HG03066 (cell line): ENCODE results near the gene KRT78.
"Not testable (repeated sequence)": the region's sequence is repeated elsewhere in the genome, so short reads cannot be mapped to it uniquely, and the experiment has no call there.

ENCODE experiments used
- ATAC-seq: cut with Tn5 transposase; IDR thresholded peaks from one replicate; pipeline ENCODE4 v1.9.1; 2021; ENCODE audit warnings: low read depth; ENCODE audit not compliant: unreplicated experiment

Gene KRT78

GRCh38 chr12:52848661-52849255, at the start of gene KRT78:
KRT78 (minus strand) TSS chr12:52848994; CDS start chr12:52848930, 64 bp downstream.
- no peak for ATAC-seq

DNA sequence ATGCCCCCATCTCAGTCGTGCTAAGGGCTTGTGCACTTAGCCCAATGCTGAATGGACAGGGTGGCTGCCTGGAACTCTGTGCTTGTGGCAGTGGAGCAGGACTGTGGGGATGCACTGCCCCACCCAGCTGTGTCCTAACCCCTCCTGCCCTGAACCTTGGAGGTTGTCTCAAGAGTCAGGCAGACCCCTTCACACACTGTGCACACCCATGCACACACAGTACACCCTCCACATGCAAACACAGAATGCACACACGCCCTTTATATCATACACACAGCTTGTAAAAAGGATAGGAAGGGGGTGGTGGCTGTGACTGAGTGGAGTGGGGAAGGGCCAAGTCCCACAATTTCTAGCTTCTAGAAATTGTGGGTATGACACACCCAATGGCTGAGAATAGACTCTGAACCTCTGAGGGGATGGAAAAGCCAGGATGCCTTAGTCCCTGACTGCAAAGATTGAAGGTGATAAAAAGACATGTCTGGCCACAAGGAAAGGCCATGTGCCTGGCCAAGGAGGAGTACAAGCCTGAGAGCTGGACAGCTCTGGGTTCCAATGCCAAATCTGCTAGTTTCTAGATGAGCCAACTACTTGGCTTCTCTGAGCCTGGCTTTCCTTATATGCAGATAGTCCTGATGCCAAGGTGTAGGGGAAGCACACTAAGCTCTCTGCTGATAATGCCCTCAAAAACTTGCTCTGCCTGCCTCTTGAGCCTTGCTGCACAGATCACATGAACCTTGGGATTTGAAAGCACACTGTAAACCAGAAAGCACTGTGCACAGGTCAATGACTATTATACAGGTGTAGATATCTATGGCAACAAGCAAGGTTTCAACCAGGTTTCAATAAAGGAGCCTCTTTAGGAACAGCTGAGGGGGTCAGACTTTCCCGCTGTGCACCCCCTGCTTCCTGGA, 47.7 kb upstream of the KRT78 start:
- no peak for ATAC-seq

DNA sequence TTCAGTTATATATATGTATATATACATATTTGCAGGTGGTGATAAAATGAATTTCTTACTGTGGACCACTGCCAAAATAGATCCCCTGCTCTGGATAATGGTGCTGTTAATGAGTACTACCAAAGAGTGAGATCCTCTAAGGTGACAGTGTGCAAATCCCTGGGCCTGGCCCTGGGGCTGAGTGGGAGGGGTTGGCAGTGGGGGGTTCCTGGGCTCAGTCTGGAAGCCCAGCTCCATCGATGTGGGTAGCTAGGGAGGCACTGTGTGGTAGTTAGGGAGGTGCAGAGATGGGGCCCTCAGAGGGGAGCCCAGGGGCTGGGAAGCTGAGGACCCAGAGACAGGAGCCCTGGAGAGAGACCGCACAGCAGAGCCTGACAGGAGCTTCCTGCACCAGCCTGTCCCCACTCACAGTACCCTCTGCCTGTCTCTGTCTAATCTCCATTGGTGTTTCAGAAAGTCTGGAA, 47.0 kb upstream of the KRT78 start:
- ATAC-seq: no peak

- ATAC-seq: no peak
These were observed 44.2 kb upstream of the KRT78 start for GRCh38 chr12:52892974-52893373.

DNA sequence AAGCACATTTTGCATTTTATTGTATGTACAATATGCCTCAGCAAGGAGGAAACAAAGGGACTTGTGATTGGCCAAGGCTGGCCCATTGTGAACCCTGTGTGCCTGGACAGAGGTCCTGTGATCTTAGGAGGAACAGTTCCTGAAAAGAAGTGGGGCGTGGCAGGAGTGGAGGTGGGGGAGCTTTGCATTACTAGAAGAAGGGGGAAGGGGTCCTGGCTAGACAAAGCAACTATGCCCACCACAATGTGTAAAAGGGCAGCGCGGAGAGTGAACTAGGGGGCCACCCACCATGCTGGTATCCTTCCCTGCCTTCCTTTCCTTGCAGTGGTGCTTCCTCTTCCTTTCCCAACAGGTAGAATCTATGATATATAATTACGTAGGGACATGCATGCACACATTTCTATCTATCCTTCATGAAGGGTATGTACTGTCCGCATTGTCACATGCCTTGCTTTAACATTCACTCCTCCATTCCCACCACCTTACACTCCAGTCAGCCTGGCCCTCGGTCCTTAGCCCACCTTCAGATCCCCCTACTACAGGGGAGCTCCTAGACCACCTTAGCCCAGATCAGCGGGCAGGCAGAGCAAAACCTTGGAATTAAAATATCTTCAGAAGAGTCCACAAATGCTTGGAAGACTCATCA, 43.5 kb upstream of the KRT78 start:
- no peak for ATAC-seq

DNA sequence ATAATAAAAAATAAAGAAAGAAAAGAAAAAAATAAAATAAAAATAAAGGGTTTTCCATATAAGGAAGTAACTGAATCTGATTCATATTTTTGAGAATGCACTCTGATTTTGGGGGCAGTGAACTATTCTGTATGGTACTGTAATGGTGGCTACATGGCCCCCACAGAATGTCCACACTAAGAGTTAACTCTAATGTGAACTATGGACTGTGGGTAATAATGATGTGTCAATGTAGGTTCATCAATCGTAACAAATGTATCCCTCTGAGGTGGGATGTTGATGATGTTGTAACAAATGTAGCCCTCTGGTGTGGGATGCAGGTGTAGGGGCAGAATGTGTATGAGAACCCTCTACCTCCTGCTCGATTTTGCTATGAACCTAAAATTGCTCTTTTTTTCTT, 42.2 kb upstream of the KRT78 start:
- no peak for ATAC-seq

DNA sequence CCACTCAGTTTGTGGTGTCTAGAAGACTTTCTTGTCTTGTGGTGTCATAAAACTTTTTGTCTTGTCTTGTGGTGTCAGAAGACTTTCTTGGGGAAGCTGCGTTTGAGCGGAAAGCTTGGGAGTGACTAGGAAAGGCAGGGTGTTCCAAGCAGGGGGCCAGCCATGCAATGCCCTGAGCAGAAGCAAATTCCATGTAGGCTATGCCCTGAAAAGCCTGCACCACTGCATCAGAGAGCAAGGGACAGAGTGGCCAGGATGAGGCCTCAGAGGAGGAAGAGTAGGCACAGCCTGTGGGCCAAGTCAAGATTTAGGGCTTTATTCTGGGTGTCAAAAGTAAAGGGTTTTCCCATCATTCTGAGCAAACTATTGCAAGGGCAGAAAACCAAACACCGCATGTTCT, 41.6 kb upstream of the KRT78 start:
- ATAC-seq: no peak

- ATAC-seq: no peak
These were observed 35.9 kb upstream of the KRT78 start for GRCh38 chr12:52884526-52885293.

DNA sequence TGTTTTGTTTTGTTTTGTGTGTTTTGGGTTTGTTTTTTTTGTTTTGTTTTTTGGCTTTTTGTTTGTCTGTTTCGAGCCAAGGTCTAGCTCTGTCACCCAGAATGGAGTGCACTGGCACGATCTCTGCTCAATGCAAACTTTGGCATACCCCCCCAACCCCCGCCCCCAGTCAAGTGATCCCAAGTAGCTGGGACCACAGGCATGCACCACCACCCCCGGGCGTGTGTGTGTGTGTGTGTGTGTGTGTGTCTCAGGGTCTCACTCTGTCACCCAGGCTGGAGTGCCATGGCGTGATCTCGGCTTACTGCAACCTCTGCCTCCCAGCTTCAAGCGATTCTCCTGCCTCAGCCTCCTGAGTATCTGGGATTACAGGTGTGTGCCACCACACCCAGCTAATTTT, 31.7 kb upstream of the KRT78 start:
- not testable (repeated sequence) for ATAC-seq

DNA sequence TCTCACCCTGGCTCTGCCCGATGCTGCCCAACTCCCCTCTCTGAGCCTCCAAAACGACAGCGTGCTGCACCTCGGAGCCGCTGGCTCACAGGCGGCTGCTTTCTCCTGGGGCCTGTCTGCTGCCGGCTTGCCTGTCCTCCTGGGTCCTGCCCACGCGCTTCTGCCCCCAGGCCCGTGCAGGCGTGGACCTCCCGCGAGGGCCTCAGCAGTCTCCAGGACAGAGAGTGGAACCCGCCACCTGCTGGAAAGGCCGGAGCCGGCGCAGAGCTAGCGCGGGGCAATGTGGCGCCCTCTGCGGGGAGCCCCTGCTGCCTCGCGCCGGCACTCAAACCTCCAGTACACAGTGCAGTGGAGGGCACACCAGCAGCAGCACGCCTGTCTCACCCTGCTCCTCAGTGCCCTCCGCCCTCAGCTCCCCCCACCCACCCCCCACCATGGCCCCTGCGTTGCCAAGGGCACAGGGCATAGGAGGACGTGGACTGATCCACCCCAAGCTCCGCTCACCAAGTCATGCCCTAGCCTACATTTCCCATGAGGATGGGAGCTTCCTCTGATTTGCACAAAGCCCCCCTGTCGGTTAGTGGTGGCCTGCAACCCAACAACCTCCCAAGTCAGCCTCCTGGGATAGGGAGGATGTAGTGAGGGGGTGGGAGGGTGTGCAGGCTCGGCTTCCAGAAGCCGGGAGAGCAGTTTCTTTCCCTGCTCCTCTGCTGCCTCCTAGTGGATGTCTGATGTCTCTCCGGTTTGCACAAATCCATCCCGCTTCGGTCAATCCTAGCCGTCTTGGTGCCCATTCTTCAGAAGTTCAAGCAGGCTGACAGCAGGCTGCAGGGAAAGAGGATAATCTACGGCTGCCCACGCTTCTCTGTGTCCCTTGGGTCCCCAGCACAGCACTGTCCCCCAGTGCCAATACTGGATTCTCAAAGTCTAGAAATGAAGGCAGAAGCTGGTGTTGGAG, 30.9 kb upstream of the KRT78 start:
- peak; percentile 57 for ATAC-seq

DNA sequence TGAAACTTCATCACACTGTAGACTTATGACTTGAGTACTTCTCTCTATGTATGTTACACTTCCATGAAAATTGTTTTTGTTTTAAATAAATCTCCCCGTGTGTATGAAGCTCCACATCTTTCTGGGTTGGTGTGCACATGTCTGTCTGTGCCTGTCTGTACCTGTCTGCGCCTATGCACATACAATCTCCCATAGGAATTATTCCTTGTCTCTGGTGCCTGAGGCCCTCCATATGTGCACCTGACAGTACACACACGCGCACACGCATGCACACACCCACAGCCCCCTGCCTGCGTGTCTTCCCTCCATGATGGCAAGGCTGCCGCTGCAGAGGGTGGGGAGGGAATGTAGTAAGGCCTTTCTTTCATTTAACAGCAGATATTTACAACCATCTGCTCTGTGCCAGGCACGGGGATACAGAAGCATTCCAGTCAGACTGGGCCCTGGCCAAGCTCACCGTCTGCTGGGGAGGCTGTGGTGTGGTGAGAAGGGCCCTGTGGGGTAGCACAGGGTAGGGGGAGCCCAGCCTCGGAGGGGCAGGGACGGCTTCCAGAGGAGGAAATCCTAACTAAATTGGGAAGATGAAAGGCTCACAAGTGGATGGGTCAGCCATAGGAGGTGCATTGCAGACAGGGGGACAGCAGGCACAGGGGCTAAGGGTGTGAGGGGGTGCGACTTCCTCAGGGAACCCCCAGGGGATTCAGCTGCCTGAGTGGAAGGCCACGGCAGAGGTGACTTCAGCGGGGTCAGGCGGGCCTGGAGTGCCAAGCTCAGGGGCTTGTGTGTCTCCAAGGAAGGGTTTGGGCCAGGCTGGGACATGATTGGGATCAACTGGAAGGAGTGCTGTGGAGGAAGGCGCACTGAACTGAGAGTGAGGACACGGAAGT, 30.0 kb upstream of the KRT78 start:
- no peak for ATAC-seq

GRCh38 chr12:52877242-52877641, 28.4 kb upstream of the KRT78 start:
- no peak for ATAC-seq

GRCh38 chr12:52876372-52876771, 27.6 kb upstream of the KRT78 start:
- ATAC-seq: no peak

DNA sequence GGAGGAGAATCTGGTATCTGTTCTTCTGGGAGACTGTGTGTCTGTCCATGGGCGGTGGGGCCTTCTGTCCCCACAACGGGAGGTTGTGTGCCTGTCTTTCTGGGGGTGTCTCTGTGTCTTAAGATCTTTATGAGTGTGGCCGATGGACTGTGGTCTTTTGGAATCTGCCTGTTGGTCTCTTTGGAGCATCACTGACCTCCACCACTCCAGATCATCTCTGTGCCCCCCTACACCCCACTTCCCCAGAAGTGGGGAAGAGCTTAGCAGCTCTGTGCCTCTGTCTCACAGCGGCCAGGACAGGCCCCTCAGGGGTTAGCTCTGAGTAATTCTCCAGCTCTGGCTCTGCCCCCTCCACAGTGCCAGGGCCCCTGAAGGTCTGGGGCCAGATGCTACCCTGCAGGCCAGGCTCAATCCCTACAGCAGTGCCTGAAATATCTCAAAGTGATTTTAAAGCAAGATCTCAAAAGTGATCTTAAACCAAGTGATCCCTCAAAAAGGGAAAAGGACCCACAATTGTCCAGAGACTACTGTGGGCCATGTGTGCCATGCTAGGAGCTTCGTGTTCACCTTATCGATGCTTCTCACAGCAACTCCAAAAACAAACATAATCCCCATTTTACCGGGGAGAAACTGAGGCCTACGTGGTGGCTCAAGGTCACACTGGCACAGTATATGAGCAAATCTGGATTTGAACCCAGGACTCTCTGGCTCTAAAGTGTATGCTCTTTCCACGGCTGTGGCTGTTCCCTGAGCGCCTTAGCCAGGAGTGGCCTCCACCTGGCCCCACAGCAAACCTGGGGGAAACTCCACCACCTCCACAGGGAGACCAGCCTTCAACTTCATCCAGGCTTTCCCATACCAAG, 26.0 kb upstream of the KRT78 start:
- no peak for ATAC-seq

DNA sequence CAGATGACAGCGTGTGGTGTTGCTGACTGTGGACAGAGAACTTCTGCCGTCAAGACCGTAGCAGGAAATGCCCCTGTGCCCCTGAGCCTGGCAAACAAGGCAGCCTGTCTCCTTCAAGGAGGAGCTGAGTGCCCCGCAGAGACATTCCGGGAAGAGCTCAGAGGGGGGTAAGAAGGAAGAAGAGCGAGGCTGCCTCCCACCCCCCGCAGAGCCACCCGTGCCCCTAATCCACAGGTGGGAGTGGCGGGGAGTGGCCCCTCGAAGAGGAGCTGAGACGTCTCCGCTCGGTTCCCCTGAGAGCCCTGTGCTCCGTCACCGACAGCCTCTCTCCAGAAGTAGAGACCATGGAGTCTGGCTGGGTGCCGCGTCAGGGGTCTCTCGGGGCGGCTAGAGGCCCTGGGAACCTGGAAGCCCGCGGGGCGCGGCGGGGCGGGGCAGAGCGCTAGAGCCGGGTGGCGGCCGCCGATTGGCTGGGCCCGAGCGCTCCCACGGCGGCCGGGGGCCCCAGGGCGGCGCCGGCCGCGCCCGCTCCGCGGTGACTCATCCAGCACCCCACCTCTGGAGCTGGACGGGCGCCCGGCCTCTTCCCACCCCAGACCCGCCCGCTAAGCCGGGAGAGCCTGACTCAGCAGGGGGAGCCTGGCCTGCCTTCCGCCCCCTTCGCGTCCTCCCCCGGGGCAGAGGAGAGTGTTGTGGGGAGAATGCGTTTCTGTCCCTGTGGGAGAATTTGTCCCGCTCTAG, 25.2 kb upstream of the KRT78 start:
- no peak for ATAC-seq

DNA sequence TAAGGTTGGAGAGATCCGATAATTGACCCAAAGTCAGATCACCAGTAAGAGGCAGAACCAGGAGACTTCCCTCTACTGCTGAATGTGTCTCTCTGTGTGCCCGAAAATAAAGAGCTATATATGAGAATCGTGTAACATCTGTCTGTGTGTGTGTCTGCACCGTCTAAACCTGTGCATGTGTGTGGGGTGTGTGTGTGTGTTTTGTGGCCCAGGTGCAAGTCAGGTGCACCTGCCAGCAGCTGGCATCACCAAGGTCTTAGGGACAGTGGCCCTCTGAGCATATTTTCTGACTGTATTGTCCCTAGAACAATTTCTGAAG, 24.7 kb upstream of the KRT78 start:
- ATAC-seq: no peak
